ENCODE measurements around the gene SLC38A7.
"Not testable (repeated sequence)": the region's sequence is repeated elsewhere in the genome, so short reads cannot be mapped to it uniquely, and the experiment has no call there.

The SLC38A7 gene

GRCh38 chr16:58679763-58680162, 4.8 kb downstream of the SLC38A7 start:
- DNase-seq (ENCODE audit: low read depth in 2 of 2, low spot score in 1 of 2), result no peak

DNA sequence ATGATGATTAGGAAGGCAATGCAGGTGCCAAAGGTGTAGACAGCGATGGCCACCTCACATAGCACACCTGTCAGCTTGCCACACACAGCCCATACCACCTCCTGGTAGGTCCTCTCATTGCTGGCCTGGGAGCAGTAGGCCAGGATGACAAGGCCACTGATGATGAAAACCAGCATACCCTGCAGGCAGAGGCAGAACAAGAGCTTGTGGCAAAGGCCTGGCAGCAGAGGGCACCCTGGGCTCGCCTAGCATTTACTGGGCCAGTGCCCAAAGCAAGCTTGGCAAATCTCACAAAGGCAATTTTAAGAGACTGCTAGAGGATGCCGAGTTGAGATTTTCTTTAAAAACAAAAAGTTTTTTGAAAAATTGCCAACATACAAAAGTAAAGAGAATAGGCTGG, 5.9 kb downstream of the SLC38A7 start:
- no peak for DNase-seq (ENCODE audit: low read depth in 2 of 2, low spot score in 1 of 2)

DNA sequence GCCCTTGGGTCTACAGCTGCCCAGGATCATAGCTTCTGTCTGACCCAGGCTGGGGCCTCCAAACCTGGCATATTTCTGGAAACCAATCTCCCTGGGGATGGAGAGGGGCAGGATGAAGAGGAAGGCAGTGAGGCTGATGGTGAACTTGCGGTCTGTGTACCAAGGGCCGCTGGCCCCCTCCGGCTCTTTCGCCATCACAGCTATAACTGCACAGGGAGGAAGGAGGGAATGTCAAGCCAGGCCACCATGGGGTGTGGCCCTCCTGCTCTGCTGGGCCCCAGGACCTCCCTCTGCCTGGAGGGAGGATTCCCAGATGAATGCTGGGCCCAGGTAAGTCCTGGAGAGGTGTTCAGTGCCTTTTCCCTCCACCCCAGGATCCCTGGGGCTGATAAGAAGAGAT, 6.3 kb downstream of the SLC38A7 start:
- DNase-seq (ENCODE audit: low read depth in 2 of 2, low spot score in 1 of 2), result no peak

DNA sequence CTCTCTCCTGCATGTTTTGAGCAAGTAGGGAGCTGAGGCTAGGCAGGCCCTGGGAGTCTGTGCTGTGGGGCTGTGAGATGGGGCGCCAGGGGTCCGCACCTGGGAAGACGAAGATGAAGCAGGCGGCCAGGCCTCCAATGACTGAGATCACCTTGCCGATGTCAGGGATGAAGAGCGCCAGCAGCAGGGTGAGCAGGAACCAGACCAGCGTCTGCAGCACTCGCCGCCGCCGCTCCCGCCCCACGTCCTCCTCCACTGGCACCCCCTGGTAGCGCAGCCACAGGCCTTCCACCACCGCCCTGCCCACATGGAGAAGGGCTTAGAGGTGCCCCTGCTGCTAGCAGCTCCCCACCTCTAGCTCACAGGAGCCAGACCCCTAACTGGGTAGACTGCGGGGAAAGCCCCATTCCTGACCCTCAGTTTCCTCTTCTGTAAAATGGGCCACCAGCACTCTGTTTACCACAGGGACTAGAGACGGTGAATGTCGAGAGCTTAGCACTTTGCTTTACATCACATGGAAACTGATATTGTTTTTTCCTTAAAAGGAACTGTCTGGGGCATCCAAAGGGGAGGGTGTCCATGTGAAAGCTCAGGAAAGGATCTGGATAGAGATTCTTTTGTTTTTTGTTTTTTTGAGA, 13.5 kb downstream of the SLC38A7 start:
- DNase-seq (ENCODE audit: low read depth in 2 of 2, low spot score in 1 of 2), result no peak

- no peak for DNase-seq (ENCODE audit: low read depth in 2 of 2, low spot score in 1 of 2)
Observed at GRCh38 chr16:58670177-58670576, 14.4 kb downstream of the SLC38A7 start.

DNA sequence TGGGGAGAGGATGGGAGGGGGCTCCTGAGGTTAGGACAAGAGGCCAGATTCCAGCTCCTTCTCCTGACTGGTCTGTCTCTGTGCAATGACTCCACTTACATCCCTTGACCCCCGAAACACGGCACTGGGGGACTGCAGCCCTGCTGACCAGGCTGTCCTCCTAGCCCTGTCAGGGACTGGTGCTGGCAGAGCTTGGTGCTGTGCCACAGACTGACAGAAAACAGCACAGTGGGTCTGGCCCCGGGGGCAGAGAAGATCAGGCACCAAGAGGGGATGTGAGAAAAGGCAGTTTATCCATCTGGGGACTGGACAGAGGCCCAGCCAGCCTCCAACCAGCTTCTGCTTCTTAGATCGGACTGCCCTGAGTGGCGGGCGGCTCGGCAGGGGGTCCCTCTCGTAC, 19.4 kb downstream of the SLC38A7 start:
- no peak for DNase-seq (ENCODE audit: low read depth in 2 of 2, low spot score in 1 of 2)

- DNase-seq (ENCODE audit: low read depth in 2 of 2, low spot score in 1 of 2), result no peak
Observed at GRCh38 chr16:58661199-58661830, 23.3 kb downstream of the SLC38A7 start.

GRCh38 chr16:58659911-58660310, 24.7 kb downstream of the SLC38A7 start:
- not testable (repeated sequence) for DNase-seq (ENCODE audit: low read depth in 2 of 2, low spot score in 1 of 2)

DNA sequence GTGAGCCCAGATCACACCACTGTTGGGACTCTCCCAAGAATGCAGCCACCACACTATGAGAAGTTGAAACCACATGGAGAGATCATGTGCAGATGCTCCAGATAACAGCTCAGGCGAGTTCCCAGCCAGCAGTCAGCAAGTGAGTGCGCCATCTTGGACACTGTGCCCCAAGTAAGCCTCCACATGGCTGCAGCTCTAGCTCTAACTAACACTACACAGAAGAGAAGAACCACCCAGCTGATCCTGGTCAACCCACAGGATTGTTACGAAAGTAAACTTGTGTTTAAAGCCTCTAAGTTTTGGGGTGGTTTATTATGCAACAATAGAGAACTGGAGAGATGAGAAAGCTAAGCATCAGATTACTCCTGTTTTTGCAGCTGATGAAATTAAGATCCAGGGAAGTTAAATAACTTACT, 25.8 kb downstream of the SLC38A7 start:
- no peak for DNase-seq (ENCODE audit: low read depth in 2 of 2, low spot score in 1 of 2)

DNA sequence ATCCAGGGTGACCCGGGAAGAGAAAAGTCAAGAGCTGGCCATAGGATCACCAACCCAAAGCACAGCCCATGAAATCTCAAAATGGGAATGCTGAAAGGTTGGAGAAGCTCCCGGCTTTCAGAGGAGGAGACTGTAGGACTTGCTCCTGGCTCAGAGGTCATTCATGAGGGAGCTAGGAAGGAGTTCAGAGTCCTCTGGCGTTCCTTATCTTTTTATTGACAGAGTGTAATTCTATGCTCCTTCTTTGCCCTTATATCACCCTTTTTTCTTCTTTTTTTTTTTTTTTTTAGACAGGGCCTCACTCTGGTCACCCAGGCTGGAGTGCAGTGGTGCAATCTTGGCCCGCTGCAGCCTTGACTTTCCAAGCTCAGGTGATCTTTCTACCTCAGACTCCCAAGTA, 27.7 kb downstream of the SLC38A7 start:
- DNase-seq (ENCODE audit: low read depth in 2 of 2, low spot score in 1 of 2), result no peak

GRCh38 chr16:58655215-58655596, 29.4 kb downstream of the SLC38A7 start:
- no peak for DNase-seq (ENCODE audit: low read depth in 2 of 2, low spot score in 1 of 2)

DNA sequence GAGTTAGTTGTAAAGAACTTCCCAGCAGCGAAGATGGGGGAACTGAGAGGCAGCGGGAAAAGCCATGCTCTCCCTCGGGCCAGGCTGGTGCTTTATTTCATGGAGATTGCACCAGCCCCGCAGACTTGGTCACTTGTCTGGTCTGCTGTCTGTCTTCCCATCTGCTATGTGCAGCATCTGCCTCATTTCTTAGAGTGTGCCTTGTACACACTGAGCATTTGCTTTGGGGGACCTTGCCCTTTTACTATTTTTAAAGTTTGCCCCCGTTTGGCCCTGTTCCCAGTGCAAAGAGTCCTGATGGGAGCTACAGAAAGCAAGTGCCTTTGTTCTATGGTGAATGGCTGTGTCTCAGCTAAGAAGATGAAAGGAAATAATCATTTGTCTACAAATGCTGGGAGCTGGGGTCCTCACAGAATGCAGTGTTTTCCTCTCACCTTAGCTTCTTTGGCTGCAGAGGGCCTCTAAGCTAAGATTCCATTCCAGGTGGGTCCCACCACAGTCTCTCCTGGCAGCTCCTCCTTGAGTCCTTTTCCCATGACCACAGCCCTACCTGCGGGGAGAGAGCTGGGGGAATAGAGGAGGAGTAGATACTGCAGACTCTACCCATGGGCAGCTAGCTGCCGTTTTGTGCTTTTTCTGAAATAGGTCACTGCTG, 29.9 kb downstream of the SLC38A7 start:
- DNase-seq (ENCODE audit: low read depth in 2 of 2, low spot score in 1 of 2), result no peak

- DNase-seq (ENCODE audit: low read depth in 2 of 2, low spot score in 1 of 2), result no peak
Observed at GRCh38 chr16:58652741-58653140, 31.8 kb downstream of the SLC38A7 start.

DNA sequence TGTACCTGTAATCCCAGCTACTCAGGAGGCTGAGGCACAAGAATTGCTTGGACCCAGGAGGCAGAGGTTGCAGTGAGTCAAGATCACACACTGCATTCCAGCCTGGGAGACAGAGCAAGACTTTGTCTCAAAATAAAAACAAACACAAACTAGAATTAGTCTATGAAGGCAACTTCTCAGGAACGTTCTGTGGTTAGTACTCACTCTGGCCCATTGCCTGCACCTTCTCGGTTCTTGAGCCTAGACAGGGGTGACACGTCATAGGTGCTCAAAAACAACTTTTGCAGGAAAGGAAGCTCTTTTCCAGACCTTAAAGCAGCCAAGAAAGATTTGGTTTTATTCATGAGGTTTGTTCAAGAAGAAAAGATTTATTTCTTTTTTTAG, 32.6 kb downstream of the SLC38A7 start:
- DNase-seq (ENCODE audit: low read depth in 2 of 2, low spot score in 1 of 2), result no peak

GRCh38 chr16:58649707-58650106, 34.9 kb downstream of the SLC38A7 start:
- DNase-seq (ENCODE audit: low read depth in 2 of 2, low spot score in 1 of 2), result no peak

GRCh38 chr16:58647107-58647506, 37.5 kb downstream of the SLC38A7 start:
- no peak for DNase-seq (ENCODE audit: low read depth in 2 of 2, low spot score in 1 of 2)

DNA sequence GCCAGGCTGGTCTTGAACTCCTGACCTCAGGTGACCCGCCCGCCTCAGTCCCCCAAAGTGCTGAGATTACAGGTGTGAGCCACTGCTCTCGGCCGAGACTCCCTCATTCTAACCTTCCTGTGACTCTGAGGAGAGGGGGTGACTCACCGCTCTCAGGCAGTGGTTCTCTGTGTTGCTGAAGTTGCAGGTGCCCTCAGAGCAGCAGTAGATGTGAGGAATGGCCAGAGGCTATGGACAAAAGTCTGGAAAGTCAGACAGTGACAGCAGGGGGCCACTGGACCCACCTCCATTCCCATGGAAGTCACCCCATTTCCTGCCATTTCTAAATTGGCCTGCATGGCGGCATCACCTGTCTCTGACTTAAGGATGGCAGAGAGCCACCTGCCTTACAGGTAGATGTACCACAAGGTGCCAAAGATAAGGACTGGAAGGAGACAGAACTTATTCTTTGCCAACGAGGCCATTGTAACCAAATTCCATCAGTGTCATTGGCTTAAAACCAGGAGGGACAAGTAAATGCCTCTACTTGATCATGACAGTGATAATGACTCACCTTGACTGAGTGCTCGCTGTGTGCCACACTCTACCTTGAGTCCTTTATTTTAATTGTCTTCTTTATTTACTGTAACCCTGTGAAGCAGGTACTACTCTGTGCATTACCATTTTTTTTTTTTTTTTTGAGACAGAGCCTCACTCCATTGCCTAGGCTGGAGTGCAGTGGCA, 39.6 kb downstream of the SLC38A7 start:
- no peak for DNase-seq (ENCODE audit: low read depth in 2 of 2, low spot score in 1 of 2)

GRCh38 chr16:58644108-58644507, 40.5 kb downstream of the SLC38A7 start:
- no peak for DNase-seq (ENCODE audit: low read depth in 2 of 2, low spot score in 1 of 2)

DNA sequence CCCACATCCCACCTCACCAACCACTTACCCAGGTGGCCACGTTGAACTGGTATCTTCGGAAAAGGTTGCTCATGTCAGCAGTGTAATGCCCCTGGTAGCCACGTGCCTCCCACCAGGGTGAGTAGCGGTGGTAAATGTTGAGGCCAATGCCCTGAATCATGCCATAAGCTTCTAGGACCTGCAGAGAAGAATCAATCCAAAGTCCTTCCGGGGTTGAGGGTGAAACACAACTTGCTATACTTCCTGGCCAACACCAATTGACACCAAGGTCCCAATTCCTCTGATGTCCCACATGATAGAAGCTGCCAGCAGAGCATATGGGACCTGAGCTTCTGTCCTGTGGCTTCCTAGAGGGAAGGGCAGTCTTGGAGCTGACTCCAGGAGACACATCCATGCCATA, 43.6 kb downstream of the SLC38A7 start:
- DNase-seq (ENCODE audit: low read depth in 2 of 2, low spot score in 1 of 2), result no peak

DNA sequence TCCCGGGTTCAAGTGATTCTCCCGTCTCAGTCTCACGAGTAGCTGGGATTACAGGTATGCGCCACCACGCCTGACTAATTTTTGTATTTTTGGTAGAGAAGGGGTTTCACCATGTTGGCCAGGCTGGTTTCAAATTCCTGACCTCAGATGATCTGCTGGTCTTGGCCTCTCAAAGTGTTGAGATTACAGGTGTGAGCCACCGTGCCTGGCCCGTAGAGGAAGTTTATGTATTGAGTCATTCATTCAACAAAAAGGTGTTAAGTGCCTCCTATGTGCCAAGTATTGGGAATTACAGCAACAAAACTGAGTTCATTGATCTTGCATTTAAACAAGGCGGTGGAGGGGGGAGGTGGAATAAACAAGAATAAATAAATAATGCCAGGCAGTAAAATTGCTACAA, 44.7 kb downstream of the SLC38A7 start:
- DNase-seq (ENCODE audit: low read depth in 2 of 2, low spot score in 1 of 2), result no peak

DNA sequence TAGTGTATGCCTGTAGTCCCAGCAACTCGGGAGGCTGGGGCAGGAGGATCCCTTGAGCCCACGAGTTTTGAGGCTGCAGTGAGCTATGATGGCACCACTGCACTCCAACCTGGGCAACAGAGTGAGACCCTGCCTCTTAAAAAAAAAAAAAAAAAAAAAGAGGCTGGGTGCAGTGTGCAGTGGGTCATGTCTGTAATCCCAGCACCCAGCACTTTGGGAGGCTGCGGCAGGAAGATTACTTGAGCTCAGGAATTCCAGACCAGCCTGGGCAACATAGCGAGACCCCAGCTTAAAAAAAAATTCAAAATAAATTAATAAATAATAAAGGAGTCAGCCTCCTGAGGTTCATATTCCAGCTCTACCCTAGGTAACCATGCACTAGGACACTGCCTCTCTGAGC, 45.3 kb downstream of the SLC38A7 start:
- no peak for DNase-seq (ENCODE audit: low read depth in 2 of 2, low spot score in 1 of 2)

Data from stimulated activated CD8-positive, alpha-beta memory T cell treated with anti-CD3 and anti-CD28 coated beads, Interleukin-4, amount 100 ng/mL, for 4 hours (primary cell).